ENCODE results near the gene KCNN3.

KCNN3 gene

GRCh38 chr1:154857022-154857421 lies 13.1 kb downstream of the KCNN3 start:
- no peaks in the 10 kb centered on the region for H3K9me3 ChIP-seq (ENCODE audit: control insufficient read depth, insufficient read depth, low read depth, low read length)
- TF ChIP-seq HOXA7 (CRISPR knock-in tag; IDR thresholded peaks at IDR 0.05; ENCODE audit: borderline replicate concordance) (no peak), REPIN1 (tag by site-specific recombination; IDR thresholded peaks at IDR 0.05; ENCODE audit: low read depth) (no peak), ELK4 (IDR thresholded peaks at IDR 0.05; ENCODE audit: borderline replicate concordance, low read depth, low read length) (no peak), ZNF132 (tag by site-specific recombination; IDR thresholded peaks at IDR 0.05; ENCODE audit: borderline replicate concordance) (no peak), ZNF24 (tag by site-specific recombination; IDR thresholded peaks at IDR 0.05) (no peak), ZNF248 (tag by site-specific recombination; IDR thresholded peaks at IDR 0.05) (no peak), OVOL3 (tag by site-specific recombination; IDR thresholded peaks at IDR 0.05) (no peak), ZNF292 (tag by site-specific recombination; IDR thresholded peaks at IDR 0.05; ENCODE audit: borderline replicate concordance, low read depth) (no peak), ZNF239 (tag by site-specific recombination; IDR thresholded peaks at IDR 0.05) (no peak), ZNF473 (tag by site-specific recombination; IDR thresholded peaks at IDR 0.05) (no peak), ZNF366 (tag by site-specific recombination; conservative IDR thresholded peaks at IDR 0.05) (no peak), ZXDB (tag by site-specific recombination; IDR thresholded peaks at IDR 0.05) (no peak), ZNF19 (tag by site-specific recombination; IDR thresholded peaks at IDR 0.05; ENCODE audit: low read depth) (no peak), ZNF830 (tag by site-specific recombination; IDR thresholded peaks at IDR 0.05; ENCODE audit: low read depth) (no peak)
- no peak overlapping the region for H3K4me3 ChIP-seq (ENCODE audit: low read depth, low read length)
- ChIA-PET CTCF (interaction anchor here (1.5 kb wide), 1 partner anchor 12 kb away, joined by 4 read pairs; the partner anchor contains the start of gene KCNN3), POLR2A (no interaction called here)
- no peaks in the 10 kb centered on the region for H3K4me1 ChIP-seq (ENCODE audit: control insufficient read depth, insufficient read depth, low read length)
- no peak overlapping the region for H3K27ac ChIP-seq (ENCODE audit: extremely low read depth, low read depth, low read length)
- no peaks in the 10 kb centered on the region for H3K36me3 ChIP-seq (ENCODE audit: control insufficient read depth in 2 of 2, insufficient read depth in 1 of 2, low read length in 2 of 2)

GRCh38 chr1:154856544-154856943 lies 13.5 kb downstream of the KCNN3 start:
- no peaks in the 10 kb centered on the region for H3K36me3 ChIP-seq (ENCODE audit: control insufficient read depth in 2 of 2, insufficient read depth in 1 of 2, low read length in 2 of 2)
- ChIA-PET POLR2A (interaction anchor here (1.3 kb wide), 1 partner anchor 13 kb away, joined by 3 read pairs; the partner anchor contains the start of gene KCNN3), CTCF (interaction anchor here (0.8 to 1.5 kb wide), 2 partner anchors 9 to 13 kb away, joined by 4 read pairs; partner anchors contain the start of gene KCNN3)
- no peaks in the 10 kb centered on the region for H3K9me3 ChIP-seq (ENCODE audit: control insufficient read depth, insufficient read depth, low read depth, low read length)
- no peak overlapping the region for H3K4me3 ChIP-seq (ENCODE audit: low read depth, low read length)
- no peak overlapping the region for H3K27ac ChIP-seq (ENCODE audit: extremely low read depth, low read depth, low read length)
- no peaks in the 10 kb centered on the region for H3K4me1 ChIP-seq (ENCODE audit: control insufficient read depth, insufficient read depth, low read length)
- TF ChIP-seq ZNF148 (tag by site-specific recombination; IDR thresholded peaks at IDR 0.05; ENCODE audit: borderline replicate concordance) (no peak), ZBTB44 (tag by site-specific recombination; IDR thresholded peaks at IDR 0.05) (no peak), ZNF518A (tag by site-specific recombination; conservative IDR thresholded peaks at IDR 0.05; ENCODE audit: low read depth) (no peak), ZSCAN4 (tag by site-specific recombination; IDR thresholded peaks at IDR 0.05) (no peak), ZBTB49 (tag by site-specific recombination; IDR thresholded peaks at IDR 0.05; ENCODE audit: low read depth) (no peak), GFI1B (tag by site-specific recombination; IDR thresholded peaks at IDR 0.05) (no peak)
